GM18861 (cell line): ENCODE data around the gene PDIA2.
"Not testable (repeated sequence)": the region's sequence is repeated elsewhere in the genome, so short reads cannot be mapped to it uniquely, and the experiment has no call there.

ENCODE experiments used
- ATAC-seq: cut with Tn5 transposase; IDR thresholded peaks from one replicate; pipeline ENCODE4 v1.9.1; 2021; ENCODE audit not compliant: unreplicated experiment

PDIA2 gene

GRCh38 chr16:325375-326145, 42.6 kb downstream of the PDIA2 start:
- ATAC-seq, result no peak

- ATAC-seq, result no peak
Measured at GRCh38 chr16:330741-331140, 47.8 kb downstream of the PDIA2 start.

GRCh38 chr16:331181-331814, 48.3 kb downstream of the PDIA2 start:
- ATAC-seq, result not testable (repeated sequence)

- ATAC-seq, result no peak
Measured at GRCh38 chr16:333406-334094, 50.6 kb downstream of the PDIA2 start.

- not testable (repeated sequence) for ATAC-seq
Measured at GRCh38 chr16:334164-334832, 51.3 kb downstream of the PDIA2 start.

GRCh38 chr16:334861-335632, 52.1 kb downstream of the PDIA2 start:
- ATAC-seq, result not testable (repeated sequence)

GRCh38 chr16:336269-336668, 53.3 kb downstream of the PDIA2 start:
- no peak for ATAC-seq
